ENCODE results near the gene KIF7. TPM values are rescaled to one million over a fixed set of nuclear protein-coding genes. Genes with fewer than 3 reads are reported as not detected.
A peak's percentile ranks its signal among the peaks of the same experiment; 100 is the strongest.

Gene KIF7
- total and polyA plus RNA-seq, 2 donors from 2014 or later: 1.4 to 4.2 TPM

- FAIRE-seq (no peak), DNase-seq (peak; percentile 71 to 87 (median 79))
- peak overlapping the region in 1 of 3 donors; percentile 37 for H3K4me3 ChIP-seq (ENCODE audit: low read length in 3 of 3)
- intact Hi-C loops (cut with DNase I): no loop called here
- H3K9me3 ChIP-seq (ENCODE audit: control insufficient read depth in 2 of 3, insufficient read depth in 1 of 3, low read length in 3 of 3): no peaks in the 10 kb centered on the region
- H3K27ac ChIP-seq (ENCODE audit: low read depth in 2 of 2, low read length in 2 of 2): no peak overlapping the region
- no peaks in the 10 kb centered on the region for H3K27me3 ChIP-seq (ENCODE audit: control insufficient read depth, insufficient read depth, low read length)
- TF ChIP-seq CTCF (IDR thresholded peaks at IDR 0.05; ENCODE audit: borderline replicate concordance, extremely low read depth, insufficient read depth): peak; percentile 70
- peaks cover 0 to 2% (median 0%) of the 10 kb centered on the region in 3 donors for H3K4me1 ChIP-seq (ENCODE audit: control insufficient read depth in 2 of 3, insufficient read depth in 2 of 3, low read depth in 1 of 3, low read length in 3 of 3)
- no peak overlapping the region for H3K9ac ChIP-seq (ENCODE audit: low read length in 3 of 3)
- peaks cover 0 to 2% (median 0%) of the 10 kb centered on the region in 3 donors for H3K36me3 ChIP-seq (ENCODE audit: control insufficient read depth in 2 of 3, insufficient read depth in 3 of 3, low read length in 3 of 3)
Measured at GRCh38 chr15:89647191-89647851, 7.9 kb downstream of the KIF7 start.

GRCh38 chr15:89646416-89647141 lies 8.7 kb downstream of the KIF7 start:
- intact Hi-C loops (cut with DNase I): no loop called here
- TF ChIP-seq CTCF (IDR thresholded peaks at IDR 0.05; ENCODE audit: borderline replicate concordance, extremely low read depth, insufficient read depth): no peak

GRCh38 chr15:89645680-89646079 lies 9.6 kb downstream of the KIF7 start:
- intact Hi-C loops (cut with DNase I): no loop called here
- DNase-seq: no peak
- Histone ChIP-seq H3K9me3 (ENCODE audit: control insufficient read depth in 2 of 3, insufficient read depth in 1 of 3, low read length in 3 of 3) (no peaks in the 10 kb centered on the region), H3K27ac (ENCODE audit: low read depth in 2 of 2, low read length in 2 of 2) (no peak overlapping the region), H3K4me1 (ENCODE audit: control insufficient read depth in 2 of 3, insufficient read depth in 2 of 3, low read depth in 1 of 3, low read length in 3 of 3) (peaks cover 0 to 2% (median 0%) of the 10 kb centered on the region in 3 donors), H3K36me3 (ENCODE audit: control insufficient read depth in 2 of 3, insufficient read depth in 3 of 3, low read length in 3 of 3) (peaks cover 0 to 2% (median 0%) of the 10 kb centered on the region in 3 donors), H3K9ac (ENCODE audit: low read length in 3 of 3) (no peak overlapping the region), H3K27me3 (ENCODE audit: control insufficient read depth, insufficient read depth, low read length) (no peaks in the 10 kb centered on the region), H3K4me3 (ENCODE audit: low read length in 3 of 3) (no peak overlapping the region)
- no peak for TF ChIP-seq CTCF (IDR thresholded peaks at IDR 0.05; ENCODE audit: borderline replicate concordance, extremely low read depth, insufficient read depth)
- FAIRE-seq: no peak

More at GRCh38 chr15:89646416-89647141, 8.7 kb downstream of the KIF7 start:
- no peak overlapping the region for H3K9ac ChIP-seq (ENCODE audit: low read length in 3 of 3)
- peak in 1 of 5 donors; percentile 53 for DNase-seq
- H3K27me3 ChIP-seq (ENCODE audit: control insufficient read depth, insufficient read depth, low read length): no peaks in the 10 kb centered on the region
- no peak for FAIRE-seq
- H3K9me3 ChIP-seq (ENCODE audit: control insufficient read depth in 2 of 3, insufficient read depth in 1 of 3, low read length in 3 of 3): no peaks in the 10 kb centered on the region
- H3K4me3 ChIP-seq (ENCODE audit: low read length in 3 of 3): no peak overlapping the region
- H3K36me3 ChIP-seq (ENCODE audit: control insufficient read depth in 2 of 3, insufficient read depth in 3 of 3, low read length in 3 of 3): peaks cover 0 to 2% (median 0%) of the 10 kb centered on the region in 3 donors
- no peak overlapping the region for H3K27ac ChIP-seq (ENCODE audit: low read depth in 2 of 2, low read length in 2 of 2)
- peaks cover 0 to 2% (median 0%) of the 10 kb centered on the region in 3 donors for H3K4me1 ChIP-seq (ENCODE audit: control insufficient read depth in 2 of 3, insufficient read depth in 2 of 3, low read depth in 1 of 3, low read length in 3 of 3)

Measured in kidney (tissue), 14 donors.